ENCODE measurements around the gene BRCA1. TPM values are rescaled to one million over a fixed set of nuclear protein-coding genes. Genes with fewer than 3 reads are reported as not detected.

Gene BRCA1
- total and polyA plus RNA-seq, 2 donors (not counting 1 experiment from before 2014, with no cell fraction given), result 2.4 to 7.2 TPM

DNA sequence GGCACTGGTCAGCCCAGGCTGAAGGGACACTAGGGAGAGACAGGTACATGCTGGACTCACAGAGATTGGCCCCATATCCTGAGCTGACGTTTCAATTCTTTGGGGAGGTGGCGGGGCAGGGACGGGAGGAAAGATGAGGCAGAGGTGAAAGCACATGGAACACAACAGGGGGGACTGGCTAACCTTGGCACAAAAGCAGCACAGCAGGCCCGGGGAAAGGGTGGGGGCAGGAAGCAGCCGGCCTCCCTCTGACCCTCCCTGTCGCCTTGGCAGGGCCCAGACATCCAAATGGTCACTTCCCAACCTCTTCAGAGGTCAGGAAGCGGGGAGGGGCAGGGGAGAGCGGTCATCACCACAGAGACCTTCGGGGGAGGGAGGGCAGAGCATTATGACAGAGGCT is 109.6 kb downstream of the BRCA1 start:
- POLR2A ChIA-PET, result no interaction called here
- intact Hi-C loops (cut with micrococcal nuclease), result no loop called here

More for the DNA sequence above, 109.6 kb downstream of the BRCA1 start:
- Histone ChIP-seq H3K4me2 (replicated peaks; ENCODE audit: low read depth, low read length, poor library complexity, severe bottlenecking) (no peak overlapping the region), H4K20me1 (ENCODE audit: control insufficient read depth, insufficient read depth, low read length, poor library complexity, severe bottlenecking) (no peaks in the 10 kb centered on the region), H3K4me3 (ENCODE audit: control extremely low read depth in 1 of 5, extremely low read depth in 1 of 5, insufficient read depth in 1 of 5, low read depth in 2 of 5, low read length in 4 of 5) (no peak overlapping the region), H3K27me3 (replicated peaks in 1 of 4; ENCODE audit: control extremely low read depth in 1 of 4, control insufficient read depth in 3 of 4, insufficient read depth in 4 of 4, low read length in 3 of 4) (no peaks in the 10 kb centered on the region), H3K9ac (ENCODE audit: low read length) (no peak overlapping the region), H3K27ac (ENCODE audit: low read length in 2 of 2) (no peak overlapping the region), H3K4me1 (ENCODE audit: control insufficient read depth in 2 of 2, insufficient read depth in 2 of 2, low read length in 2 of 2) (no peaks in the 10 kb centered on the region), H3K9me3 (ENCODE audit: control extremely low read depth in 1 of 3, control insufficient read depth in 2 of 3, insufficient read depth in 1 of 3, low read length in 2 of 3) (no peaks in the 10 kb centered on the region), H3K36me3 (replicated peaks in 1 of 2; ENCODE audit: control extremely low read depth in 1 of 2, control insufficient read depth in 1 of 2, extremely low read depth in 1 of 2, insufficient read depth in 2 of 2, low read length in 1 of 2) (peaks cover 0 to 26% of the 10 kb centered on the region in 2 experiments), H3K79me2 (ENCODE audit: control insufficient read depth, insufficient read depth, low read length) (peaks cover 3% of the 10 kb centered on the region), H2AFZ (ENCODE audit: insufficient read depth, low read depth, low read length, poor library complexity, severe bottlenecking) (no peak overlapping the region)
- H3K27me3 Mint-ChIP-seq, result no peaks in the 10 kb centered on the region
- peaks cover 14% of the 10 kb centered on the region for H3K4me1 Mint-ChIP-seq
- no peak overlapping the region for H3K27ac Mint-ChIP-seq
- ATAC-seq (ENCODE audit: low read depth) (no peak), DNase-seq (peak; percentile 5)
- WGBS (ENCODE audit: insufficient coverage), result 85% methylated on average over 9 of the region's 9 CpGs
- H3K9me3 Mint-ChIP-seq (ENCODE audit: insufficient read depth), result no peaks in the 10 kb centered on the region
- H3K4me3 Mint-ChIP-seq, result no peak overlapping the region
- TF ChIP-seq CTCF (IDR thresholded peaks at IDR 0.05), result no peak
- TF ChIP-seq EZH2 (IDR thresholded peaks at IDR 0.05; ENCODE audit: borderline replicate concordance, insufficient read depth, low read depth, low read length, poor library complexity, severe bottlenecking), result no peak
- CTCF ChIA-PET, result no interaction called here
